Osteoblast (primary cell): Measurements from ENCODE around the gene FOSB. TPM values are rescaled to one million over a fixed set of nuclear protein-coding genes. Genes with fewer than 3 reads are reported as not detected.

Experiments
- DNase-seq: peaks from one replicate; pipeline ENCODE4 v3.0.0; 2011; ENCODE audit warnings: low spot score, mixed read lengths; ENCODE audit not compliant: insufficient read length; ENCODE audit errors: missing footprints
- H2AFZ ChIP-seq: 2 replicates; pipeline ENCODE4 v1.6.0; 2011; ENCODE audit warnings: mild to moderate bottlenecking, low read length
- H3K27ac ChIP-seq: 2 replicates; pipeline ENCODE4 v1.5.1; 2011; ENCODE audit warnings: mild to moderate bottlenecking, low read depth, low read length, moderate library complexity
- H3K27me3 ChIP-seq: 2 replicates; pipeline ENCODE4 v1.6.0; 2012; ENCODE audit warnings: mild to moderate bottlenecking, control low read depth, inconsistent platforms, low read length, moderate library complexity; ENCODE audit not compliant: insufficient read depth
- H3K36me3 ChIP-seq: 2 replicates; pipeline ENCODE4 v1.5.1; 2011; ENCODE audit warnings: mild to moderate bottlenecking, low read length, control low read depth, moderate library complexity; ENCODE audit not compliant: insufficient read depth
- H3K4me1 ChIP-seq: 2 replicates; pipeline ENCODE4 v1.5.1; 2011; ENCODE audit warnings: mild to moderate bottlenecking, low read length, control low read depth, moderate library complexity; ENCODE audit not compliant: insufficient read depth
- H3K4me2 ChIP-seq: 2 replicates; pipeline ENCODE4 v1.6.0; 2011; ENCODE audit warnings: mild to moderate bottlenecking, low read length; ENCODE audit not compliant: insufficient read depth
- H3K4me3 ChIP-seq: fragments of 200-600 bp; sonication (generic); 3 replicates; pipeline ENCODE4 v1.5.1; 2012; ENCODE audit warnings: mild to moderate bottlenecking, low read length, inconsistent platforms; ENCODE audit not compliant: insufficient read depth
- H3K79me2 ChIP-seq: 2 replicates; pipeline ENCODE4 v1.6.0; 2012; ENCODE audit warnings: mild to moderate bottlenecking, low read length, control low read depth, inconsistent platforms; ENCODE audit not compliant: insufficient read depth
- H3K9me3 ChIP-seq: 2 replicates; pipeline ENCODE4 v1.5.1; 2011; ENCODE audit warnings: low read depth, low read length, control low read depth
- H4K20me1 ChIP-seq: 2 replicates; pipeline ENCODE4 v1.6.0; 2012; ENCODE audit warnings: mild to moderate bottlenecking, low read length, control low read depth; ENCODE audit not compliant: insufficient read depth
- CTCF ChIP-seq: IDR thresholded peaks from 2 replicates; pipeline ENCODE4 v1.5.1; 2011; ENCODE audit warnings: mild to moderate bottlenecking, low read depth, low read length, moderate library complexity; ENCODE audit errors: extremely low read depth
- total RNA-seq: library from RNA; depleted of rRNA; stranded (reverse); fragments of >200 nt; gene quantifications from 2 replicates; pipeline ENCODE4 v1.2.3, GENCODE V29; 2012

FOSB gene
- total RNA-seq, 1 donor: 3.3 TPM

DNA sequence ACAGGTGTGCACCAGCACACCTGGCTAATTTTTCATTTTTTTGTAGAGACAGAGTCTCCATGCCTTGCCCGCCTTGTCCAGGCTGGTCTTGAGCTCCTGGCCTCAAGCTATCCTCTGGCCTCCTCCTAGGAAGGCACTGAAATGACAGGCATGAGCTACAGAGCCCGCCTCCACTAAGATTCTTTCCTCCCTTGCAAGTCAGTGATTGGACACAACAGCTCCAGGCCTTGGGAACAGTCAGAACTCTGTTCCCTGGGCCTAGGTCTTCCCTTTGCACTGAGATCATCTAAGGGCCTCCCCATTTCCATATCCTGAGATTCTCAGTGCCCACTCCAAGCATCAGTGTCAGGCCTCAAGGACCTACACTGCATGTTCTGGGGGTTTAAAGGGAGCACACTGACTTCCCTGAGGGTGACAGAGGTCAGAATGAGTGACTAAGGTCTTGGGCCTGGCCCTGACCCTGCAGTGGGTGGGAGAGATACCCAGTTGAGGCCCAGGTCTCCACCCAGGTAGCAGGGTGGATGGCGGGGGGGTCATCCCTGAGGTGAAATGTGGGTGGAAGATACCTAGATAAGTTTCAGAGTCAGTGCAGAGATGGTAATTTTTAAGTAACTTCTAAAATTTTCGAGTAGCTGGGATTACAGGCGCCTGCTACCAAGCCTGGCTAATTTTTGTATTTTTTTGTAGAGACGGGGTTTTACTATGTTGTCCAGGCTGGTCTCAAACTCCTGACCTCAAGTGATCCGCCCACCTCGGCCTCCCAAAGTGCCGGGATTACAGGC is 26.7 kb upstream of the FOSB start:
- no peak for TF ChIP-seq CTCF
- H3K4me1 ChIP-seq: peaks cover 31% of the 10 kb centered on the region
- H3K9me3 ChIP-seq: no peaks in the 10 kb centered on the region
- H3K4me3 ChIP-seq: no peak overlapping the region
- peaks cover 5% of the 10 kb centered on the region for H3K79me2 ChIP-seq
- no peaks in the 10 kb centered on the region for H3K36me3 ChIP-seq
- no peak overlapping the region for H2AFZ ChIP-seq
- H3K4me2 ChIP-seq: no peak overlapping the region
- no peaks in the 10 kb centered on the region for H3K27me3 ChIP-seq
- peak; percentile 93 for DNase-seq
- H3K27ac ChIP-seq: peak overlapping the region; percentile 78
- no peaks in the 10 kb centered on the region for H4K20me1 ChIP-seq

- Histone ChIP-seq H3K36me3 (no peaks in the 10 kb centered on the region), H3K4me3 (no peak overlapping the region), H3K4me2 (peak overlapping the region; percentile 89), H3K9me3 (no peaks in the 10 kb centered on the region), H3K27me3 (no peaks in the 10 kb centered on the region), H3K4me1 (peaks cover 31% of the 10 kb centered on the region), H3K79me2 (peaks cover 5% of the 10 kb centered on the region), H3K27ac (peak overlapping the region; percentile 98), H4K20me1 (no peaks in the 10 kb centered on the region), H2AFZ (no peak overlapping the region)
- no peak for TF ChIP-seq CTCF
- peak; percentile 21 for DNase-seq
Measured at GRCh38 chr19:45442408-45442777, 25.4 kb upstream of the FOSB start.

GRCh38 chr19:45442778-45443461 is 24.9 kb upstream of the FOSB start:
- Histone ChIP-seq H3K27me3 (no peaks in the 10 kb centered on the region), H3K4me1 (peaks cover 31% of the 10 kb centered on the region), H3K4me2 (peak overlapping the region; percentile 89), H3K4me3 (peak overlapping the region; percentile 75), H3K36me3 (no peaks in the 10 kb centered on the region), H3K9me3 (no peaks in the 10 kb centered on the region), H4K20me1 (no peaks in the 10 kb centered on the region), H3K79me2 (peaks cover 5% of the 10 kb centered on the region), H3K27ac (peak overlapping the region; percentile 98), H2AFZ (no peak overlapping the region)
- no peak for TF ChIP-seq CTCF
- DNase-seq: peak; percentile 69
